Stomach (tissue), 9 donors: ENCODE measurements around the gene PIGA. TPM values are rescaled to one million over a fixed set of nuclear protein-coding genes. Genes with fewer than 3 reads are reported as not detected.

Experiments used
- DNase-seq, 2 donors: peaks; one replicate each; pipeline versions ENCODE4 v3.0.0 to v3.0.0-alpha.2; 2013 to 2019
- H3K27ac ChIP-seq, 5 donors: fragments of 200-600 bp in 4 of 5; sonication (generic) in 4 of 5; one replicate each; pipeline ENCODE4 v1.5.1; 2013 to 2019; ENCODE audit warnings: mild to moderate bottlenecking in 1 of 5, moderate library complexity in 1 of 5
- H3K27me3 ChIP-seq, 3 donors: fragments of 200-600 bp; sonication (generic); one replicate each; pipeline ENCODE4 v1.5.1; 2017 to 2019; ENCODE audit warnings: mixed run types in 1 of 3
- H3K36me3 ChIP-seq, 4 donors: fragments of 200-600 bp; sonication (generic); 1 replicate in 3 of 4; 2 replicates in 1 of 4; pipeline ENCODE4 v1.5.1; 2016 to 2019
- H3K4me1 ChIP-seq, 4 donors: fragments of 200-600 bp; sonication (generic); one replicate each; pipeline ENCODE4 v1.5.1; 2016 to 2019
- H3K4me3 ChIP-seq, 4 donors: fragments of 200-600 bp; sonication (generic) in 3 of 4; one replicate each; pipeline ENCODE4 v1.5.1; 2016 to 2019; ENCODE audit warnings: mild to moderate bottlenecking in 1 of 4
- H3K9me3 ChIP-seq, 4 donors: fragments of 200-600 bp; sonication (generic); one replicate each; pipeline ENCODE4 v1.5.1; 2016 to 2019
- CTCF ChIP-seq, 7 experiments: fragments of 450-650 bp in 4 of 7; fragments of 200-600 bp in 3 of 7; sonication (generic) in 3 of 7; IDR thresholded peaks; one replicate each; pipeline ENCODE4 v1.5.1; 2016 to 2019; ENCODE audit warnings: antibody characterized with exemption in 7 of 7, control low read depth in 2 of 7, mild to moderate bottlenecking in 1 of 7
- EP300 ChIP-seq: sonication (generic); formaldehyde crosslinking; IDR thresholded peaks from one replicate; pipeline ENCODE4 v1.6.1; 2017; ENCODE audit warnings: antibody characterized with exemption
- POLR2A ChIP-seq, 4 donors: fragments of 450-650 bp; IDR thresholded peaks; one replicate each; pipeline ENCODE4 v1.6.1; 2016; ENCODE audit warnings: antibody characterized with exemption in 4 of 4, control low read depth in 2 of 4, mild to moderate bottlenecking in 1 of 4, moderate library complexity in 1 of 4
- POLR2AphosphoS5 ChIP-seq, 3 donors: sonication (generic); formaldehyde crosslinking; IDR thresholded peaks; one replicate each; pipeline ENCODE4 v1.6.1; 2016; ENCODE audit warnings: antibody characterized with exemption in 3 of 3
- WGBS, 5 donors: extraction: QIAGEN DNeasy Blood & Tissue Kit in 3 of 5; methylation state at CpG; one replicate each; pipeline versions ENCODE4 v1.1.5 to v1.1.7; 2013 to 2018; 5-methylcytosine and 5-hydroxymethylcytosine counted together
- intact Hi-C: fragments of 100-400 bp; cut with DNase I; formaldehyde crosslinking; loops from one replicate; pipeline ENCODE4 v1.15.1; 2023; ENCODE audit warnings: low total_unique reads
- polyA plus RNA-seq, 3 donors: library from polyadenylated mRNA; stranded (reverse); fragments of 200-250 nt; gene quantifications; one replicate each; pipeline ENCODE4 v1.2.3, GENCODE V29; 2013
- total RNA-seq, 5 donors: library from RNA; depleted of rRNA; stranded (reverse); fragments of >200 nt; gene quantifications; one replicate each; pipeline versions ENCODE4 v1.1.0 to v1.2.3, GENCODE V29; 2014 to 2016
- donor health status: healthy with polysubstance abuse.
- donor health status: Bipolar disorder and iron deficiency.
- donor health status: healthy.

The PIGA gene
- total and polyA plus RNA-seq, 8 donors = 0.58 to 59.7 (median 7.5) TPM

- peak overlapping the region; percentile 21 to 68 (median 51) for H3K27ac ChIP-seq
- intact Hi-C loops = no loop called here
- WGBS, 5 donors = 22 to 34% (median 26%) methylated on average over 4 of the region's 4 CpGs
- no peak for TF ChIP-seq POLR2A (IDR thresholded peaks at IDR 0.05)
- no peak for TF ChIP-seq POLR2AphosphoS5 (IDR thresholded peaks at IDR 0.05)
- TF ChIP-seq CTCF (IDR thresholded peaks at IDR 0.05) = peak in 3 of 7 experiments; percentile 25 to 33 (median 28)
- no peak for TF ChIP-seq EP300
- H3K36me3 ChIP-seq = no peaks in the 10 kb centered on the region
- no peaks in the 10 kb centered on the region for H3K9me3 ChIP-seq
- peak in 1 of 2 donors; percentile 44 for DNase-seq
- H3K4me1 ChIP-seq = peaks cover 0 to 13% (median 4%) of the 10 kb centered on the region in 4 donors
- no peaks in the 10 kb centered on the region for H3K27me3 ChIP-seq
- H3K4me3 ChIP-seq = no peak overlapping the region
Observed at GRCh38 chrX:15299941-15300851, 35.1 kb downstream of the PIGA start.

GRCh38 chrX:15298780-15299179 is 36.5 kb downstream of the PIGA start:
- WGBS, 5 donors = 50 to 82% (median 70%) methylated on average over 1 to 3 of the region's 3 CpGs
- intact Hi-C loops = no loop called here
- H3K36me3 ChIP-seq = no peaks in the 10 kb centered on the region
- peaks cover 0 to 13% (median 4%) of the 10 kb centered on the region in 4 donors for H3K4me1 ChIP-seq
- DNase-seq = no peak
- H3K9me3 ChIP-seq = no peaks in the 10 kb centered on the region
- no peak overlapping the region for H3K4me3 ChIP-seq
- H3K27me3 ChIP-seq = no peaks in the 10 kb centered on the region
- TF ChIP-seq EP300 (no peak), POLR2AphosphoS5 (IDR thresholded peaks at IDR 0.05) (no peak), CTCF (IDR thresholded peaks at IDR 0.05) (no peak), POLR2A (IDR thresholded peaks at IDR 0.05) (no peak)
- peak overlapping the region; percentile 21 to 46 (median 32) for H3K27ac ChIP-seq

DNA sequence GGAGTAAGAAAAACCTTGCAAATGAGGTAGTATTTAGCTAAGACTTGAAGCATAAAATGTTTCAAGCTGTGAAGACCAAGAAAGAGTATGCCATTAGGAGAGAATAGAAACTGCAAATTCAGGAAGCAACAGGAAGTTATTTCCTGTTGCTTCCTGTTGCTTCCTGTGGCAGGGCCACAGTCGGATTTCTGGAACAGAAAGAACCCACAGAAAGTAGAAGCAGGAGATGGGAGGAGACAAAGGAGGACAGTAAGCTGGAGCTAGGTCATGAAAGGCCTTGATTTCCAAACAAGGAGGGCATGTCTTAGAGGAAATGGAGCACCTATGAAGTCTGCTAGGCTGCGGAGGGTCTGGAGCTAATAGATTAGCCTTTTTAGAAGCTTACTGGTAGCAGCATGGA is 37.1 kb downstream of the PIGA start:
- 50 to 72% (median 56%) methylated on average over 2 of the region's 2 CpGs for WGBS, 5 donors
- no peaks in the 10 kb centered on the region for H3K9me3 ChIP-seq
- peaks cover 0 to 13% (median 4%) of the 10 kb centered on the region in 4 donors for H3K4me1 ChIP-seq
- peak overlapping the region in 4 of 5 donors; percentile 21 to 44 (median 30) for H3K27ac ChIP-seq
- peak in 1 of 2 donors; percentile 9 for DNase-seq
- no peak for TF ChIP-seq CTCF (IDR thresholded peaks at IDR 0.05)
- no peak for TF ChIP-seq EP300
- no peak for TF ChIP-seq POLR2AphosphoS5 (IDR thresholded peaks at IDR 0.05)
- TF ChIP-seq POLR2A (IDR thresholded peaks at IDR 0.05) = no peak
- intact Hi-C loops = no loop called here
- no peaks in the 10 kb centered on the region for H3K36me3 ChIP-seq
- no peak overlapping the region for H3K4me3 ChIP-seq
- no peaks in the 10 kb centered on the region for H3K27me3 ChIP-seq

- Histone ChIP-seq H3K4me1 (no peaks in the 10 kb centered on the region), H3K4me3 (no peak overlapping the region), H3K9me3 (no peaks in the 10 kb centered on the region), H3K27ac (no peak overlapping the region), H3K36me3 (no peaks in the 10 kb centered on the region), H3K27me3 (no peaks in the 10 kb centered on the region)
- DNase-seq = no peak
- TF ChIP-seq EP300 (no peak), POLR2AphosphoS5 (IDR thresholded peaks at IDR 0.05) (no peak), POLR2A (IDR thresholded peaks at IDR 0.05) (no peak), CTCF (IDR thresholded peaks at IDR 0.05) (no peak)
- intact Hi-C loops = no loop called here
- 84 to 100% (median 89%) methylated on average over 2 of the region's 2 CpGs for WGBS, 5 donors
Observed at GRCh38 chrX:15293451-15293850, 41.9 kb downstream of the PIGA start.
